Fibroblast of the aortic adventitia (primary cell): ENCODE data around the gene POLR3G. TPM values are rescaled to one million over a fixed set of nuclear protein-coding genes. Genes with fewer than 3 reads are reported as not detected.

Experiments
- DNase-seq: peaks from one replicate; pipeline ENCODE4 v3.0.0-alpha.2; 2010; ENCODE audit warnings: low read depth
- H3K4me3 ChIP-seq: 2 replicates; pipeline ENCODE4 v1.5.1; 2011; ENCODE audit warnings: low read depth, mild to moderate bottlenecking, control low read depth, low read length, moderate library complexity
- CTCF ChIP-seq: IDR thresholded peaks from 2 replicates; pipeline ENCODE4 v1.5.1; 2011; ENCODE audit warnings: mild to moderate bottlenecking, low read length, control low read depth, inconsistent platforms; ENCODE audit not compliant: insufficient read depth
- total RNA-seq: library from RNA; depleted of rRNA; stranded (reverse); fragments of >200 nt; gene quantifications from 2 replicates; pipeline ENCODE4 v1.2.3, GENCODE V29; 2012; ENCODE audit warnings: low replicate concordance

The POLR3G gene
- total RNA-seq, 1 donor = 6.7 TPM

DNA sequence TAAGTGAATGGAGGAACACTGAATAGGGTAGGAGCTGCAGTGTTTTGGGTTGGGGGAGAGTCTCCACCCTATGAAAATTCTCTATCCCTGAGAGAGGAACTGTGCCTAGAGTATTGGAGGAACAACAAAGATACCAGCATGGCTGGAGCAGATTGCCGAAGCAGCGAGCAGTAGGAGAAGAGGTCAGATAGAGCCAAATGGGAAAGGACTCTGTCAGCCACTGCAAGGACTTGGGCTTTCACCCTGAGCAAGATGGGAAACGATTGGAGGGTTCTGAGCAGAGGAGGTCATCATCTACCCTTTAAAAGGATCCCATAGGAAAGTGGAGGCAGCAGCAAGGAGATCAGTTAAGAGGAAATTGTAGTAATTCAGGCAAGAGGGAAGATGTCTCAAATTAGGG, 59.1 kb downstream of the POLR3G start:
- H3K4me3 ChIP-seq = no peak overlapping the region
- no peak for TF ChIP-seq CTCF
- DNase-seq = no peak

DNA sequence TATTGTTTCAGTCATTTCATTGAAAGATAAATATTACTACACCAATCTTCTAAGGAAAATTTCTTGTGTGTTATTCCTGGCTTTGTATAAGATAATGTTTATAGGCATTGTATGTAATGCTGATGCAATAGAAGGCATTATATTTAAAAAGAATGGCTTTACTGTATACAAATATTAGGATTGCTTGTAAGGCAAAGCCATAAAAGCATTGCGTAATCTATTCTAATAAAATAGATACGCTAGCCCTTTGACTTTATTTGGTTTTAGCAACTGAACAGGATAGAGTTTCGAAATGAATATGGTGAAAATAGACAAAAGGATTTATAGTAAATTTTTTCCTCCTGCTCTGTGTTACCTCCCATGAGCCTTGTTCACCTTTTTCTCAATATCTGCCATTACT, 60.3 kb downstream of the POLR3G start:
- TF ChIP-seq CTCF = no peak
- H3K4me3 ChIP-seq = no peak overlapping the region
- no peak for DNase-seq

DNA sequence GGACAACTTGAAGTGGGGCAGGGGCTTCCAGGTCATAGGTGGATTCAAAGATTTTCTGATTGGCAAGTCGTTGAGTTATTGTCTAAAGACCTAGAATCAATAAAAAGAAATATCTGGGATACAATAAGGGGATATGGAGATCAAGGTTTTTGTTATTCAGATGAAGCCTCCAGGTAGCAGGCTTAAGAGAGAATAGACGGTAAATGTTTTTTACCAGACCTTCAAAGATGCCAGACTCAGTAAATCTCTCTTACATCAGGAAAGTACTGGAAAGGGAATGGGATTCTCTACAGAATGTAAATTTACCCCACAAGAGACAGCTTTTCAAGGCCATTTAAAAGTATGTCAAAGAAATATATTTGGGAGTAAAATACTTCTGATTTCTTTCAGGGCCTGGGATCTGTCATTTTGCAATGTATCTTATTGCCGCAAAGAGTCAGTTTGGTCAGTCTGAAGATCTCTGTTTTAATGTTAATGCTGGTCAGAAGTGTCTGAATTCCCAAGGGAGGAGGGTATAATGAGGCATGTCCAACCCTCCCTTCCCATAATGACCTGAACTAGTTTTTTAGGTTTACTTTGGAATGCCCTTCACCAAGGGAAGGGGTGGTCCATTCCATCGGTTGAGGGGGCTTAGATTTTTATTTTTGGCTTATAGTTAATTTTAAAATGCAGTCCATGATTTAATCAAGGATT, 68.3 kb downstream of the POLR3G start:
- TF ChIP-seq CTCF = no peak
- DNase-seq = no peak
- no peak overlapping the region for H3K4me3 ChIP-seq

DNA sequence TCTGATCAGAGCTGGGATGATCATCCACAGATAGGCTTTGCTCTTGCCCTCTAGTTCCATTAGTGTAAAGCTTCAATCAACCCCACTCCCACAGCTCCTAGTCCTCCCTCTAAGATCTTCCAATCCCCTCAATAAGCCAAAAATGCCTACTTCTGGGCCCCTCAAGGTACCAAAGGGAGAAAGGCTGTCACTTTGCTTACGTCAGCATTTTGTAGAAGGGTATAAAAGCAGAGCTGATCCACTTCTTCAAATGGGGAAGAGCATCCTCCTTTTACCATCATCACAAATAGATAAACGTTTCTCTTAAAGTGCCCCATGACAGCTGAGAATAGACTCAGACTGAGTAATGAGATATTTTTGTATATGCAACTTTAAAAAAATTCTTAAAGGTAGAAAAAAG, 70.8 kb downstream of the POLR3G start:
- H3K4me3 ChIP-seq = no peak overlapping the region
- TF ChIP-seq CTCF = no peak
- no peak for DNase-seq

- no peak for TF ChIP-seq CTCF
- H3K4me3 ChIP-seq = no peak overlapping the region
- DNase-seq = no peak
Observed at GRCh38 chr5:90546216-90546837, 71.7 kb downstream of the POLR3G start.

- no peak for TF ChIP-seq CTCF
- no peak overlapping the region for H3K4me3 ChIP-seq
- no peak for DNase-seq
Observed at GRCh38 chr5:90547072-90547536, 72.4 kb downstream of the POLR3G start.

- TF ChIP-seq CTCF = no peak
Observed at GRCh38 chr5:90548069-90548593, 73.5 kb downstream of the POLR3G start.

More at GRCh38 chr5:90548069-90548593, 73.5 kb downstream of the POLR3G start:
- H3K4me3 ChIP-seq = no peak overlapping the region
- DNase-seq = no peak
